HepG2 (cell line): ENCODE results near the gene TFF2. TPM values are rescaled to one million over a fixed set of nuclear protein-coding genes. Genes with fewer than 3 reads are reported as not detected.

Experiments
- CBFB ChIP-seq: sonication (generic); formaldehyde crosslinking; IDR thresholded peaks from 2 replicates; pipeline ENCODE4 v1.4.0; 2020; ENCODE audit warnings: missing genetic modification reagents
- HNRNPK ChIP-seq: fragments of 200-400 bp; formaldehyde crosslinking; IDR thresholded peaks from 2 replicates; pipeline ENCODE4 v1.6.1; 2018; ENCODE audit warnings: low read length, low read depth, moderate library complexity, mild to moderate bottlenecking; ENCODE audit not compliant: poor library complexity, severe bottlenecking
- IRF9 ChIP-seq: sonication (generic); formaldehyde crosslinking; IDR thresholded peaks from 2 replicates; pipeline ENCODE4 v1.8.0; 2022; ENCODE audit warnings: missing genetic modification reagents, mild to moderate bottlenecking, borderline replicate concordance
- KAT8 ChIP-seq: IDR thresholded peaks from 2 replicates; pipeline ENCODE4 v1.6.1; 2016; ENCODE audit warnings: missing genetic modification reagents, missing compliant biosample characterization
- KMT2A ChIP-seq: sonication (generic); formaldehyde crosslinking; IDR thresholded peaks from 2 replicates; pipeline ENCODE4 v1.4.0; 2020; ENCODE audit warnings: missing genetic modification reagents
- RELA ChIP-seq: sonication (generic); formaldehyde crosslinking; IDR thresholded peaks from 2 replicates; pipeline ENCODE4 v1.4.0; 2020; ENCODE audit warnings: missing genetic modification reagents
- SIX4 ChIP-seq: sonication (generic); formaldehyde crosslinking; IDR thresholded peaks from 2 replicates; pipeline ENCODE4 v1.4.0; 2020; ENCODE audit warnings: missing genetic modification reagents
- SMAD9 ChIP-seq: sonication (generic); formaldehyde crosslinking; IDR thresholded peaks from 2 replicates; pipeline ENCODE4 v1.5.1; 2020; ENCODE audit warnings: mild to moderate bottlenecking, missing genetic modification reagents
- SMARCC2 ChIP-seq: fragments of 450-650 bp; IDR thresholded peaks from 2 replicates; pipeline ENCODE4 v1.6.1; 2017; ENCODE audit warnings: antibody characterized with exemption, mild to moderate bottlenecking
- TCF7L2 ChIP-seq: IDR thresholded peaks from 2 replicates; pipeline ENCODE4 v1.6.1; 2011; ENCODE audit warnings: mild to moderate bottlenecking, low read depth, low read length, moderate library complexity
- TFE3 ChIP-seq: IDR thresholded peaks from 2 replicates; pipeline ENCODE4 v1.6.1; 2016
- ZBTB7A ChIP-seq: sonication (generic); formaldehyde crosslinking; IDR thresholded peaks from 2 replicates; pipeline ENCODE4 v1.8.0; 2022; ENCODE audit warnings: mild to moderate bottlenecking, missing genetic modification reagents
- ZMYM2 ChIP-seq: sonication (generic); formaldehyde crosslinking; IDR thresholded peaks from 2 replicates; pipeline ENCODE4 v1.8.0; 2022; ENCODE audit warnings: mild to moderate bottlenecking, missing genetic modification reagents
- ZNF282 ChIP-seq: fragments of 450-650 bp; IDR thresholded peaks from 2 replicates; pipeline ENCODE4 v1.6.1; 2018; ENCODE audit not compliant: partially characterized antibody
- ZNF513 ChIP-seq: sonication (generic); formaldehyde crosslinking; conservative IDR thresholded peaks from 2 replicates; pipeline ENCODE4 v1.5.0; 2020; ENCODE audit warnings: missing genetic modification reagents
- ZNF572 ChIP-seq: sonication (generic); formaldehyde crosslinking; IDR thresholded peaks from 2 replicates; pipeline ENCODE4 v1.5.1; 2020; ENCODE audit warnings: mild to moderate bottlenecking, missing genetic modification reagents
- polyA plus RNA-seq, 8 experiments: library from polyadenylated mRNA; depleted of rRNA in 3 of 8; stranded (reverse) in 7 of 8; unstranded in 1 of 8; fragments of >200 nt; fragmentation: Illumina TruSeq in 4 of 8; extraction: Trizol in 4 of 8; gene quantifications; 2 replicates each; pipeline versions ENCODE4 v1.2.1 to v1.2.3, GENCODE V29; 2011 to 2016; ENCODE audit warnings: low read depth in 4 of 8, missing spikeins in 1 of 8, mixed read lengths in 1 of 8; ENCODE audit not compliant: insufficient read depth in 1 of 8
- total RNA-seq, 5 experiments: library from RNA; depleted of rRNA; stranded (reverse); fragments of >200 nt; fragmentation: Illumina TruSeq; extraction: Trizol; gene quantifications; 2 replicates each; pipeline ENCODE4 v1.2.3, GENCODE V29; 2016; ENCODE audit warnings: low read depth in 1 of 5
- TF ChIP-seq, protein P1 (sequence below): sonication (generic); formaldehyde crosslinking; IDR thresholded peaks from 2 replicates; pipeline ENCODE4 v1.4.0; 2020; ENCODE audit warnings: low read depth, mild to moderate bottlenecking, missing genetic modification reagents
- TF ChIP-seq, protein P2 (sequence below): sonication (generic); formaldehyde crosslinking; IDR thresholded peaks from 2 replicates; pipeline ENCODE4 v1.4.0; 2020; ENCODE audit warnings: missing genetic modification reagents
- TF ChIP-seq, protein P3 (sequence below): IDR thresholded peaks from 2 replicates; pipeline ENCODE4 v1.6.1; 2018; ENCODE audit warnings: missing genetic modification reagents
- TF ChIP-seq, protein P4 (sequence below): sonication (generic); formaldehyde crosslinking; IDR thresholded peaks from 2 replicates; pipeline ENCODE4 v1.5.0; 2020; ENCODE audit warnings: missing genetic modification reagents

TFF2 gene
- total and polyA plus RNA-seq, 2 of the 13 experiments (the other 11 are each of a cell fraction or from before 2014, with no cell fraction given) = 1.5 TPM; not detected in 1

DNA sequence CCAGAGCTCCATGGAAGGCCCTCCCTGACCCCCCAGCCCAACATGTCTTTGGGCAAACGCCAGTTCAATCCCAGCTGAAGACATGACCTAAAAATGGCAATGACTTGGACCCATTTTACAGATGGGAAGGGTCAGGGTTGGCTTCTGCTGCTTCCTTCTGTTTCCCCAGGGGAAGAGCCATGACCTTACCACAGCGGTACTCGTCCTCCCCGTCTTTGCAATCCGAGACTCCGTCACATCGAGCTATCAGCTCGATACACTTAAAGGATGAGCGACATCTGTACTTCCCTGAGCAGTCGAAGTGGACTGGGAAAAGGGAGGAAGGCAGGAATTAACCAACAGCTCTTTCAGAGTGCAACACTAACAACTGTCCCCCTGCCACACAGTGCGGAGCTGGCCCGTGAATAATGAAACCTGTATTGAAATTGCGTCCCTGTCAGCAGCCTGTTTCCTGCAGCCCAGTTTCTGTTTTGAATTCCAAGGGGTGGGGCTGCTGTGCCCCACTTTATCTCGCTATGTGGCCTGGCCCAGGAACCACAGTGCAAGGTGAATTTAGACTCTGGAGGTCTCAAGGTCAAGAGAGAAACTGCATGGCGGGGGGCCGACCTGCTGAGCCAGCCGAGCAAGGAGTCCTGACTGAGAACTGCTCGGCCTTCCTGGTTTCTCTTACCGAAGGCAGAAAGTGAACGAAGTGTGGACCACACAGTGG lies 38.1 kb upstream of the TFF2 start (continued):
- TF ChIP-seq ZNF513 (CRISPR knock-in tag) (no peak), ZNF572 (0 out of 2 replicates have a peak, but pooled peaks have one; percentile 78), SMARCC2 (no peak), ZNF282 (no peak), ZMYM2 (CRISPR knock-in tag) (no peak), CBFB (no peak), KAT8 (CRISPR knock-in tag) (no peak), KMT2A (CRISPR knock-in tag) (no peak), ZBTB7A (no peak), HNRNPK (no peak), SIX4 (CRISPR knock-in tag) (no peak), RELA (CRISPR knock-in tag) (no peak), TCF7L2 (no peak), SMAD9 (CRISPR knock-in tag) (no peak), IRF9 (CRISPR knock-in tag) (no peak), TFE3 (CRISPR knock-in tag) (no peak)
- TF ChIP-seq, protein P1, sequence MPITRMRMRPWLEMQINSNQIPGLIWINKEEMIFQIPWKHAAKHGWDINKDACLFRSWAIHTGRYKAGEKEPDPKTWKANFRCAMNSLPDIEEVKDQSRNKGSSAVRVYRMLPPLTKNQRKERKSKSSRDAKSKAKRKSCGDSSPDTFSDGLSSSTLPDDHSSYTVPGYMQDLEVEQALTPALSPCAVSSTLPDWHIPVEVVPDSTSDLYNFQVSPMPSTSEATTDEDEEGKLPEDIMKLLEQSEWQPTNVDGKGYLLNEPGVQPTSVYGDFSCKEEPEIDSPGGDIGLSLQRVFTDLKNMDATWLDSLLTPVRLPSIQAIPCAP = no peak
- TF ChIP-seq, protein P2, sequence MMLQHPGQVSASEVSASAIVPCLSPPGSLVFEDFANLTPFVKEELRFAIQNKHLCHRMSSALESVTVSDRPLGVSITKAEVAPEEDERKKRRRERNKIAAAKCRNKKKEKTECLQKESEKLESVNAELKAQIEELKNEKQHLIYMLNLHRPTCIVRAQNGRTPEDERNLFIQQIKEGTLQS (CRISPR knock-in tag) = no peak
- TF ChIP-seq, protein P3, sequence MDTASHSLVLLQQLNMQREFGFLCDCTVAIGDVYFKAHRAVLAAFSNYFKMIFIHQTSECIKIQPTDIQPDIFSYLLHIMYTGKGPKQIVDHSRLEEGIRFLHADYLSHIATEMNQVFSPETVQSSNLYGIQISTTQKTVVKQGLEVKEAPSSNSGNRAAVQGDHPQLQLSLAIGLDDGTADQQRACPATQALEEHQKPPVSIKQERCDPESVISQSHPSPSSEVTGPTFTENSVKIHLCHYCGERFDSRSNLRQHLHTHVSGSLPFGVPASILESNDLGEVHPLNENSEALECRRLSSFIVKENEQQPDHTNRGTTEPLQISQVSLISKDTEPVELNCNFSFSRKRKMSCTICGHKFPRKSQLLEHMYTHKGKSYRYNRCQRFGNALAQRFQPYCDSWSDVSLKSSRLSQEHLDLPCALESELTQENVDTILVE (CRISPR knock-in tag) = no peak
- TF ChIP-seq, protein P4, sequence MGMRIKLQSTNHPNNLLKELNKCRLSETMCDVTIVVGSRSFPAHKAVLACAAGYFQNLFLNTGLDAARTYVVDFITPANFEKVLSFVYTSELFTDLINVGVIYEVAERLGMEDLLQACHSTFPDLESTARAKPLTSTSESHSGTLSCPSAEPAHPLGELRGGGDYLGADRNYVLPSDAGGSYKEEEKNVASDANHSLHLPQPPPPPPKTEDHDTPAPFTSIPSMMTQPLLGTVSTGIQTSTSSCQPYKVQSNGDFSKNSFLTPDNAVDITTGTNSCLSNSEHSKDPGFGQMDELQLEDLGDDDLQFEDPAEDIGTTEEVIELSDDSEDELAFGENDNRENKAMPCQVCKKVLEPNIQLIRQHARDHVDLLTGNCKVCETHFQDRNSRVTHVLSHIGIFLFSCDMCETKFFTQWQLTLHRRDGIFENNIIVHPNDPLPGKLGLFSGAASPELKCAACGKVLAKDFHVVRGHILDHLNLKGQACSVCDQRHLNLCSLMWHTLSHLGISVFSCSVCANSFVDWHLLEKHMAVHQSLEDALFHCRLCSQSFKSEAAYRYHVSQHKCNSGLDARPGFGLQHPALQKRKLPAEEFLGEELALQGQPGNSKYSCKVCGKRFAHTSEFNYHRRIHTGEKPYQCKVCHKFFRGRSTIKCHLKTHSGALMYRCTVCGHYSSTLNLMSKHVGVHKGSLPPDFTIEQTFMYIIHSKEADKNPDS (CRISPR knock-in tag) = no peak
